ENCODE results near the gene WDR37.
"Not testable (repeated sequence)": the region's sequence is repeated elsewhere in the genome, so short reads cannot be mapped to it uniquely, and the experiment has no call there.

Gene WDR37, protein sequence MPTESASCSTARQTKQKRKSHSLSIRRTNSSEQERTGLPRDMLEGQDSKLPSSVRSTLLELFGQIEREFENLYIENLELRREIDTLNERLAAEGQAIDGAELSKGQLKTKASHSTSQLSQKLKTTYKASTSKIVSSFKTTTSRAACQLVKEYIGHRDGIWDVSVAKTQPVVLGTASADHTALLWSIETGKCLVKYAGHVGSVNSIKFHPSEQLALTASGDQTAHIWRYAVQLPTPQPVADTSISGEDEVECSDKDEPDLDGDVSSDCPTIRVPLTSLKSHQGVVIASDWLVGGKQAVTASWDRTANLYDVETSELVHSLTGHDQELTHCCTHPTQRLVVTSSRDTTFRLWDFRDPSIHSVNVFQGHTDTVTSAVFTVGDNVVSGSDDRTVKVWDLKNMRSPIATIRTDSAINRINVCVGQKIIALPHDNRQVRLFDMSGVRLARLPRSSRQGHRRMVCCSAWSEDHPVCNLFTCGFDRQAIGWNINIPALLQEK

DNA sequence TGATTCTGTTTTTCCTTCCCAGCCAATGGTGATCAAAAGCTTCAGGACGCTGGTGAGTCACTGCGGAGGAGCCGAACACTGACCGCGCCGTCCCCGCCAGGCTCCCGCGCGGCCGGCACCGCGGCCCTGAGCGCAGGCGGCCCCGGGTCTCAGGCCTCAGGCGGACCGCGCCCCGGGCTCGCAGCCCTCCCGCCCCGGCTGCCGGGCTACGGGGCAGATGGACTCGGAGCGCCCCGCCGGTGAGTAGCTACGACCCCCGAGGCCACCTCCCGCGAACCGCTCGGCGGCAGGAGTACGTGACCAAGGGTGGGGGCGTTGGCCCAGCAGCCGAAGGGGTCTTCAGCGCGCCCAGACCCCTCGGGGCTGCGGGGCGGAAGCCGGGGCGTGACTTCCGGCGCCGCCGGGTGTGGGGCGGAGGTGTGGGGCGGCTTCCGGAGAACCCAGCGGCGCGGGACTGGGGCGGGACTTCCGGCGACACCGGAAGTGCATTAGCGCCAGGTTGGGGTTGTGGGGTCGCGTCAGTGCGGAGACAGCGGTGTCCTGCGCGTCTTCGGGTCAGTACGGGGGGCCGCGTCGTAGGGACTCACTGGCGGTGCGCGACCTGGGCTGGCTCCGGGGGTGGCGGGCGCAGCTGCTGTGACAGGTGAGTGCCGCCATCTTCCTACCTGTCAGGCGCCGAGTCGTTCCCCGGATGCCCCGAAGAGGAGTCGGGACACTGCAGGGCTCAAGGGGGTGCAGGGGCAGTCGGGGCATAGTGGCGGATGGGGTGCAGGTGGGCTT lies at the start of gene WDR37:
Gene WDR37 (plus strand): TSS at position 60 of the 780 bp plus-strand sequence. CDS start 15,771 bp downstream, outside the sequence.
- peak; percentile 93 for DNase-seq (ENCODE audit: low spot score)

DNA sequence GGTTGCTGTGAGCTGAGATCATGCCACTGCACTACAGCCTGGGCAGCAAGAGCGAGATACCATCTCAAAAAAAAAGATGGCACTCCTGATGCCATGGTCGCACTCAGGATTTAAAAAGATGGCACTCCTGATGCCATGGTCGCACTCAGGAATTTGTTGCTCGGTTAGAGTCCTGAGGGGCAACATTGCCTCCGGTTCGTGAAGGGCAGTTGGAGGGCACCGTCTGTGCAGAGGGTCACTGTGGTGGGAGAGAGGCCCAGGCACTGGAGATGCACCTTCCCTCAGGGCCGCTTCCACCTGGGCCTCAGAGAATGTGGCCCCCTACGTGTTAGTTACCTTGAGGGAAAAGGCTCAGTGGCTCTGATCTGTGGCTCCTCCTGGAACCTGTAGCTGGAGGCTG lies 49.6 kb upstream of the WDR37 start:
- no peak for DNase-seq (ENCODE audit: low spot score)

DNA sequence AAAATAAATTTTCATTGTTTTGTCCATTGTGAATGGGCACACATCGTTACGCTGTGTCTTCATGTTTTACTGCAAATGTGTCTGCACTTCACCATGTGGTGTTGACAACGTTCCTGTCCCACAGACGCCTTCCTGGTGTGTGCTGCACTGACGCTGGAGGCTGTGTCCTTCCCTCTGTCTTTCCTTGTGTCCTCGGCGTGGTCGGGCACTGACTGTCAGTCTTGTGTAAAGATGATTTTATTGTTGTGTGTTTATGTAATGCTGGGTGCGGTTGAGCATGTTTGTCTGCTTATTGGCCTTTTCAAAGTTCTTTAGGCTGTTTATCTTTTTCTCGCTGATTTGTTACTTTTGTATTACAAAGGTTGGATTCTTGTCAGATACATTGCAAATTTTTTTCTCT lies 48.6 kb upstream of the WDR37 start:
- DNase-seq (ENCODE audit: low spot score): no peak

DNA sequence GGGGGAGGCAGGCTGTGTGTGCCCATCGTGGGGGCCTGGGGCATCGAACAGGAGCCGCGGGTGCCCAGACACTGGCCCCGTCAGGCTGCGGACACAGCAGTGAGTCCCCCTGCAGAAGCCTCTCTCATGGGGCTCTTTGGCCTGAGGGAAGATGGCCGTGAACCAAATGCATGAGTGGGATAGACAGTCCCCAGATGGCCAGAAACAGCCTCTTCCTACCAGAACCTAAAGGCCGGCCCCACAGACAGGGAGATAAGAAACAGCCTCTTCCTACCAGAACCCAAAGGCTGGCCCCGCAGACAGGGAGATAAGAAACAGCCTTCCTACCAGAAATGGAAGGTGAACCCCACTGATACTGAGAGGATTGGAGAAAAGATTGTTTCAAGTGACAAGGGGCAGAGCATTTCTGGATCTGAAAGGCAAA lies 47.1 kb upstream of the WDR37 start:
- DNase-seq (ENCODE audit: low spot score): no peak

DNA sequence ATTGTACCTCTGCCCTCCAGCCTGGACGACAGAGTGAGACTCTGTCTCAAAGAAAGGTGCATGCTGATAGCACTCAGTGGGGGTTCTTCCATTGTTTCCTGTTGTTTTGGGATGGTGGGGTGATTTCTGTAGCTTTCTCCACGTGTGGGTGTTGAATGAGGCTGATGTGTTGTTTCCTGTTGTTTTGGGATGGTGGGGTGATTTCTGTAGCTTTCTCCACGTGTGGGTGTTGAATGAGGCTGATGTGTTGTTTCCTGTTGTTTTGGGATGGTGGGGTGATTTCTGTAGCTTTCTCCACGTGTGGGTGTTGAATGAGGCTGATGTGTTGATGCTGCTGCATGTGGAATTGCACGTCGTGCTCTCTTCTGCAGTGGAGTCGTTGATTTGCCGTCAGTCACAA lies 46.2 kb upstream of the WDR37 start:
- DNase-seq (ENCODE audit: low spot score): not testable (repeated sequence)

DNA sequence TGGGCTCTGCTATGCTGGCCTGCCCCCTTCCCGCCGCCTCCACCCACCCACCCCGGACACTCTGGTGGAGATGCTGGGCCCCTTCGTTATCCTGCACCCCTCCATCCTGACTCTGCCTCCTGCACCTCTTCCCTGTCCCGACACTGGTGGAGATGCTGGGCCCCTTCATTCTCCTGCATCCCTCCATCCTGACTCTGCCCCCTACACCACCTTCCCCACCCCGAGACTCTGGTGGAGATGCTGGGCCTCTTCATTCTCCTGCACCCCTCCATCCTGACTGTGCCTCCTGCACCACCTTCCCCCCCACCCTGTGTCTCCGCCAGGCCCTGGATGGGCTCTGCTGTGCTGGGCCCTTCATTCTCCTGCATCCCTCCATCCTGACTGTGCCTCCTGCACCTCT lies 45.5 kb upstream of the WDR37 start:
- no peak for DNase-seq (ENCODE audit: low spot score)

DNA sequence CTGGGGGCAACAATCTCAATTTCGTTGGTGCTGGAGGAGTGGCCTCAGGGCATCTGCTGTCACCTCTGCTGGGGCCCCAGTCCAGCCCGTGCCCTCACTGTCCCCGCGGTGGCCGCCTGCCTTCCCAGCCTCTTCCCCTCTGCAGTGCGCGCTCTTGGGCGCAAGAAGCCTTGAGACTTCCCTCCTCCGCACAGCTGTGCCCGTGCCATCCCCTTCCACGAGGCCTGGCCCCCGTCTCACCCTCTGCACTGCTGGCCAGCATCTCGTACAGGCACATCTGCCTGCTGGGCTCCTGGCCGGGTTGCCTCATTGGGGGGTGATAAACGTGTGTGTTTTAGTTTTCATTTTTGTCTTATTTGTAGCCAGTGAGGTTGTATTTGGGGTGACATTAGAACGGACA lies 44.5 kb upstream of the WDR37 start:
- DNase-seq (ENCODE audit: low spot score): no peak

DNA sequence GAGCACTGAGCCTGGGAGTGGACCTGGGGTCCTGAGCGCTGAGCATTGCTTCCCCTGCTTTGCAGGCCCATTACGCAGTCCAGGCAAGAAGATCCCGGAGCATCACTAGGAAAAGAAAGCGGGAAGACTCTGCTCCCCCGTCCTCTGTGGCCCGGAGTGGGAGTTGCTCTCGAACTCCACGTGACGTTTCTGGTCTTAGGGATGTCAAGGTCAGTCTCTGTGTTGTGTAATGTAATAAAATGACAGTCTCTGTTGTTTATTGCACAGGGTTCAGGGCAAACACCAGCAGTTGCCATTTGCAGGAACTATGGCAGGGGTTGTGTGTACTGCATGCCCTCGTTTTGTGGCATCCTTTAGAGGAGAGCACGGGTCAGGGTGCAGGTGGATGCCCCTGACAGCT lies 40.5 kb upstream of the WDR37 start:
- DNase-seq (ENCODE audit: low spot score): no peak

DNA sequence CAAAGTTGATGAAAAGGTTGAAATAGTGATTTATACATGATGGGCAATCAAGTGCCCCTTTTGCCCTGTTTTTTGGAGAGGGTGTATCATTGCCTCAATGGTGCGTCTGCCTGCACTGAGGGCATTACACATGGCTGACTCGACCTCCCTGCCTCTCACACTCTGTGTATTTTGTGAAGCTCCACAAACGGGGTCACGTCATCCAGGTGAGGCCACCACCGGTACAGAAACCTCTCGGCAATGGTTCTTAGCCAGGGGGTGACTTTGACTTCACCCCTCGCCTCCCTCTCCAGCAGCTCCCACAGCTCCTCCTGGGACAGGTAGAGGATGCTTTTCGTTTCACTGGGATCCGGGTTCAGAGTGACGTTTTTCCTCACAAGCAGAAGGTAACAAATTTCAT lies 36.8 kb upstream of the WDR37 start:
- no peak for DNase-seq (ENCODE audit: low spot score)

DNA sequence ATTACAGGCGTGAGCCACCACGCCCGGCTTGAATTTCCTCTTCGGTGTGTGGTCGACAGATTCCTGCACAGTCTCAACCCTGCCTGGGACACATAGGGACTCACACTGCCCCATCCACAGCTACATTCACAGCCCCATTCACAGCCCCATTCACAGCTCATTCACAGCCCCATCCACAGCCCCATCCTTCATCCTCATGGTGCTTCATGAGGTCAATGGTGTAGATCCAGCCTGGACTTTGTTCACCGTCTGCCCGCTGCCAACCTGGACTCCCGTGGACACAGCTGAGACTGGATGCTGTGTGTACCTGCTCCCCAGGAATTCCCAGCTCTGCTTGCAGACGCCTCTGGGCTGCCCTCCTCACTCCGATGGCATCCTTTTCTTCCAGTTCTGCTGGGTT lies 35.7 kb upstream of the WDR37 start:
- DNase-seq (ENCODE audit: low spot score): no peak

DNA sequence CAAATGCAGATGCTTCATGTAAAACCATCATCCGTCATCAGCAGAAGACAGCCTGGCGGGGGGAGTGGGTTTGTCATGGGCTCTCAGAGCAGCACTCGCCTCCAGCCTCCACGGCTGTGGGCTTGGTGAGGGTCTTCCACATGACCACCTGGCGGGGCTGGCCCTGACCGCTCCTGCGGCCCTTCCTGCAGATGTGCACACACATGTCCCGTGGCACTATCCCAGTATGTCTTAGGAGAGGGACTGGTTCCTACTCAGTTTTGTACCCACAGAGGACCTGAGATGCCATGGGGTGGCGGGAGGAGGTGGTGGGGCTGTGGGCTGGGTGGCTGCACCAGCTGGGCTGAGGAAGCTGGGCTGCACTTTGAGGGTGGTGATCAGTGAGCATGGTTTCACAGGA lies 35.2 kb upstream of the WDR37 start:
- DNase-seq (ENCODE audit: low spot score): no peak

DNA sequence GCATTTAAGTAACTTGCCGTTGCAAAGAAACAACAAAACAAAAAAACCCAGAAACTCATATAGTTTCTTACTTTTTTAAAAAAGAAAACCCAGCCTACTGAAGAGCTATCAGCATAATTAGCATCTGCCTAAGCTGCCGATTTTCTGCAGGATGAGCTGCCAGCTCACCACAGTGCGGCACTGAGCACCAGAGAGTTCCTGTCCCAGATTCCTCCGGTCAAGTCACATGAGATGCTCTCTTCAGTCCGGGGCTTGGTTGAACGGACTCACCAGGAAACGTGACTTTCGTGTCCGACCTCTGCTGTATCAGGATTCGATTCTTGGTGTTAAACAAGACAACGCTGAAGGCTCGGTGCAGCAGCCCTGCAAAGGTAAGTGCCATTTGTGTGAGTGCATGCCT lies 33.8 kb upstream of the WDR37 start:
- no peak for DNase-seq (ENCODE audit: low spot score)

DNA sequence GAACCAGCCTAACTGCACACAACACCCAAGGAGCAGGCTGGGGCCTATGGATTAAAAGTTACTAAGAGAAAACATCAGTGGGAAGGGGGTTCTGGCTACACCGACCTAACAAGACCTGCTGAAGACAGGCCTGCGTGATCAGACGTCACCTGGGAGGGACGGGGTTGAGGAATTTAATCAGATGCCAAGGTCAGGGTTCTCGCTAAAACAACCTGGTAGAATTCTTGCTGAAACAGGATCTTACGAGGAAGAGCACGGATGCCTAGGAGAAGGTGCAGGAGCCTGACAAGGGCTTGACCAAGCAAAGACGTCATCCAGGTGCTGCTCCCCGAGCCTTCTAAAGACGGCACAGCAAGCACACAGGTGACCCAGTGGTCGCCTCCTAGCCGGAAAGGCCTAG lies 32.1 kb upstream of the WDR37 start:
- no peak for DNase-seq (ENCODE audit: low spot score)

DNA sequence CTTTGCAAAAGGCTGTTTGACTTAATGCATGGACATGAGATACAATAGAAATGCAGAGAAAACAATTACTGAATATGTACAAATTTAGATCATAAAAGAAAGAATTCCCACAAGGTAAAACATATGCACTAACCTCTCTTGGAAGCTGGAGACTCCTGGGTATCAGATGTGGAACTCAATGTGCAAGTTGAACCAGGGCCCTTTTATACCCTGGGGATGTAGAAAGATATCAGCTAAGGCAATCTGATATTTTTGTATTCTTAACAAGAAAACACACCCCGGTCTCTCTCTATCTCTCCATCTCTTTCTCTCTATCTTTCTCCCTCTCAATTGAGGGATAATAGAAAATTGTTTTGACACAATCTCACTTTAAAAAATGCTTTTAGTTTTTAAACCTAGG lies 30.5 kb upstream of the WDR37 start, which contains the start of gene IDI2:
Gene IDI2 (minus strand): TSS at position 177 of the 400 bp plus-strand sequence. CDS start 1,136 bp downstream, outside the sequence.
- no peak for DNase-seq (ENCODE audit: low spot score)

DNA sequence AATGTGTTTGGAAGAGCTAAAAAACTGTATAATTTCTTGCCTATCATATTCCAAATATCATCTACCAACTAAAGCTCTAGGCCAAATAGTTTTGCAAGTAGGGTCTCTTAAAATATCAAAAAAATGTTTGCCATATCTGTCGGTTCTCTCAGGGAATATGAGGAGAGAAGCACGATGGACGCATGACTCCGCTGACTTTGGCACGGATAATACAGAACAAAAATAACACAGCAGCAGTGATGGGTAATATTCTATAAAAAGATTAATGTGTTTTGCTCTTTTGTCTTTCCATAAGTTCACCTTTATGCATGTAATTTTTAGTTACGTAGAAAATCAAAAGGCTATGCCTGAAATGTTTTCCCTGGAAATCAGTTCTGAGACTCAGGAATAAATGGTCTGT lies 29.6 kb upstream of the WDR37 start:
- DNase-seq (ENCODE audit: low spot score): no peak

DNA sequence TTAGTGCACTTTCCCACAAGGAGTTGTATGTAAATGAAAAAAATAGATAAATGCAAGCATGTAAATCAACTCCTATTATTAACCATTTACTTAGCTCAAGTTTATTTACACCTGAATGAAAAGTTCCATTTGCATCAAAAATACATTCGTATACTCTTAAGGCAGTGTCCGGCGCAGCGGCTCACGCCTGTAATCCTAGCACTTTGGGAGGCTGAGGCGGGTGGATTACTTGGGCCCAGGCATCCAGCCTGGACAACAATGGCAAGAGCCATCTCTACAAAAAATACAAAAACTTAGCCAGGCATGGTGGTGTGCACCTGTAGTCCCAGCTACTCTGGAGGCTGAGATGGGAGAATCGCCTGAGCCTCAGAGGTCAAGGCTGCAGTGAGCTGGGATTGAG lies 26.3 kb upstream of the WDR37 start:
- no peak for DNase-seq (ENCODE audit: low spot score)

DNA sequence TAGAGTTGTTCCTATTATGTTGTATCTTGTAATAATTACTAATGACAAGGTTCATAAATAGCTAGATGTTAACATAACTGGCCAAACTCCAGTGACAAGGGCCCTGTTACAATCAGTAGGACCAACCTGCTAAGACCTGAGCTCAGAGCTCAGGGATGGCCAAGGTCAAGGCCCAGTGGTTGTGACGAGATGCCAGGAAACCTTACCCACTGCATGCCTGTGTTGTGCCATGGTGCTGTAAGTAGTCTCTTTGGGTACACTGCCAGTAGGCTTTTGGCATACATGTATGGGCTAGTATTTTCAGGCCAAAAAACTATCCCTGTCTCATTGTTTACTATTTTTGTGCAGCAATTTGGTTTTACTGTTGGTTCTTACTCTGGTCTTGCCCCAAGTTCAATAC lies 22.6 kb upstream of the WDR37 start:
- no peak for DNase-seq (ENCODE audit: low spot score)

DNA sequence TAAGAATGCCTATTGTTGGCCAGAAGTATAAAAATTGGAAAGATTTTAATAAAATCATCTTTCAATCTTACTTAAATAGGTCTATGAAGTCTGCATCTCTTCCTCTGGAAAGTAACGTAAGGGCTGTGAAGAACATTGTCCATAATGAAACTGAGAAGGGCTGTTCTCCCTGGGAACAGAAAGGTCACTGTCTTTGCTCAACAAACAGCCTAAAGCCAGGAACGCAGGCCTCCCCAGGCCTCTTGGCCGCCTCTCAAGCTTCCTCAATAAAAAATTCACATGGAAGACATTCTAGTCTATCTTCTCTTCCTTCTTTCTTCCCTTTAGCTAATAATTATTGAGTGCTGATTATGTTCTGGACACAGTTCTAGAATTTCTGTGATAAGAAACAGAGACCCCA lies 21.4 kb upstream of the WDR37 start:
- no peak for DNase-seq (ENCODE audit: low spot score)

DNA sequence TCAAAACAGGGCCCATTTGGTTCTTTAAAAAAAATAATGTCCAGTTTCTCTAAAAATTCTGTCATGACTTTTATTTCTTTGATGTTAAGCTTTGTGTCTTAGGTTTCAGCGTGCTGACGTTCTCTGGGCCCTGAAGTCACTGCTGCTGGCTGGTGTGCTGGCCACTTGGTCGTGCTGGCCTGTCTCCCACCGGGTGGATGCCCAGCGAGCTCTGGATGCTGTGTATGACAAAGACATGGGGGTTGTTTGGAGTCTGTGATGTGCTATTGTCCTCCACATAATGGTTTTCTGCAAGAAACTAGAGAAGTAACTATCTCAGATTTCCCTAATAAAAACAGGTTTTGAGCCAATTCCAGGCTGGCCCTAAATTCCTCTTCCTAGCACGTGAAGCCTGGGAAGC lies 21.0 kb upstream of the WDR37 start:
- no peak for DNase-seq (ENCODE audit: low spot score)

DNA sequence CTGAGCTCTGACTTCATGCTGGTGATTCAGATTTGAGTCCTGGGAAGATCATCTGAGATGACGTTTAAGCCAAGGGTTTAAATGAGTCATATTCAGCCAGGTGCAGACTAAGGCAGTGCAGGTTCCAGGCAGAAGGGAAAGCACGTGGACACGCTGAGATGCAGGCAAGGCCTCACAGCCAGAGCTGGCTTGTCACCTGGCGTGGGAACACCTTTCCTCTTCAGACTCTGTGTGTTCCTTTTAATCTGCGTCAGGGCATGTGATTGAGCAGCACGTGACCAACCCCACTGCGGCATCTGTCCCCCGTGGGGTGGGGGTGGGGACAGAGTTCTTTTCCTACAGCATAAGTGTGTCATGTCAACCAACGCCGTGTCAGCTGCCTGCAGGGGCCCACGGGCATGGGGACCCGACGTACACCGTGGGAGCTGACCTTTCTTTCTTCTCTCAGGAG lies 19.8 kb upstream of the WDR37 start:
- no peak for DNase-seq (ENCODE audit: low spot score)

DNA sequence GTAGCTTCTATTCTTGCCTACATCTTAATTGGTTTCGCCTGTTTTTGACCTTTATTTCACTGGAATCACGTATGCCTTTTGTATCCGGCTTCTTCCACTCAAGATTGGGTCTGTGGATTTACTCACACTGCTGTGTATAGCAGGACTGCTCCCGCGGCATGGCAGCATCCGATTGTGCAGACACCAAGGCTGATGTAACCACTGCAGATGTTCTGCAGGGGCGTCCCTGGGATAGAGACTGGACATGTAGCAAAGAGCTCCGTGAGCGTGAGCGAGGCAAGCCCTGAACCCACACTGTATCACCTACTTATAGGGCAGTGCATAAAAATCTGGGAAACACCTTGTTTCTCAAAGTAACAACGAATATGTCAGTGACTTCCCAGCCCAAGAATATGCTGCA lies 19.1 kb upstream of the WDR37 start:
- no peak for DNase-seq (ENCODE audit: low spot score)

DNA sequence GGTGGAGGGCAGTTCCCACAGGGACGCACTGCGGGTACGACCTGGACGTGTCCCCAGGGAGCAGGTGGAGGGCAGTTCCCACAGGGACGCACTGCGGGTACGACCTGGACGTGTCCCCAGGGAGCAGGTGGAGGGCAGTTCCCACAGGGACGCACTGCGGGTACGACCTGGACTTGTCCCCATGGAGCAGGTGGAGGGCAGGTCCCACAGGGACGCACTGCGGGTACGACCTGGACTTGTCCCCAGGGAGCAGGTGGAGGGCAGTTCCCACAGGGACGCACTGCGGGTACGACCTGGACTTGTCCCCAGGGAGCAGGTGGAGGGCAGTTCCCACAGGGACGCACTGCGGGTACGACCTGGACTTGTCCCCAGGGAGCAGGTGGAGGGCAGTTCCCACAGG lies 17.4 kb upstream of the WDR37 start:
- DNase-seq (ENCODE audit: low spot score): not testable (repeated sequence)

DNA sequence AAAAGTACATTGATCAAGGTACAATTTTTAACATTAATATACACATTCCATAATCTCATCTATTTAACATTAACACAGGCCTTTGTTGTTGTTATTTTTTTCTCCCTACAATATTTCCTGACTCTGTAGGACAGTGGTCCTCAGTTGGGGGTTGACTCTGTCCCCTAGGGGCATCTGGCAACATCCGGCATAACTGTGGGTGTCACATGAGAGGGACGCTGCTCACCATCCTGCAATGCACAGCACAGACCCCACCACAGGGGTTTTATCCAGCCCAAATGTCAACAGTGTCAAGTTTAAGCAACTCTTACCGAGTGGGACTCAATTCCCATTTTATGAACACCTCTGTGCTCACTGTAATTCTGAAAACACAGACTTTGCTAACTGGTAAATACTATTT lies 16.1 kb upstream of the WDR37 start:
- no peak for DNase-seq (ENCODE audit: low spot score)
